Ovary (tissue), 9 donors: ENCODE data around the gene MED6. TPM values are rescaled to one million over a fixed set of nuclear protein-coding genes. Genes with fewer than 3 reads are reported as not detected.
A peak's percentile ranks its signal among the peaks of the same experiment; 100 is the strongest.

Experiments used
- DNase-seq, 5 donors: peaks; one replicate each; pipeline ENCODE4 v3.0.0-alpha.2; 2019 to 2020
- H3K27ac ChIP-seq, 2 donors: fragments of 200-600 bp; one replicate each; pipeline versions ENCODE4 v1.5.1 to v1.8.0; 2019 to 2022
- H3K27me3 ChIP-seq: fragments of 200-600 bp; one replicate; pipeline ENCODE4 v1.8.0; 2022
- H3K36me3 ChIP-seq: fragments of 200-600 bp; sonication (generic); one replicate; pipeline ENCODE4 v1.5.1; 2019
- H3K4me1 ChIP-seq: one replicate; pipeline ENCODE4 v1.8.1; 2013; ENCODE audit warnings: mild to moderate bottlenecking, moderate library complexity; ENCODE audit not compliant: insufficient read depth
- H3K4me3 ChIP-seq: fragments of 200-600 bp; sonication (generic); one replicate; pipeline ENCODE4 v1.5.1; 2017
- H3K9me3 ChIP-seq, 2 donors: fragments of 200-600 bp in 1 of 2; sonication (generic) in 1 of 2; one replicate each; pipeline versions ENCODE4 v1.5.1 to v1.8.1; 2013 to 2019; ENCODE audit warnings: mild to moderate bottlenecking in 1 of 2, moderate library complexity in 1 of 2
- CTCF ChIP-seq, 3 donors: fragments of 450-650 bp in 2 of 3; fragments of 200-600 bp in 1 of 3; IDR thresholded peaks; one replicate each; pipeline versions ENCODE4 v1.5.1 to v1.8.0; 2016 to 2022; ENCODE audit warnings: antibody characterized with exemption in 3 of 3, mild to moderate bottlenecking in 1 of 3
- EP300 ChIP-seq: sonication (generic); formaldehyde crosslinking; IDR thresholded peaks from one replicate; pipeline ENCODE4 v1.6.1; 2017; ENCODE audit warnings: antibody characterized with exemption
- POLR2A ChIP-seq: fragments of 450-650 bp; IDR thresholded peaks from one replicate; pipeline ENCODE4 v1.6.1; 2017; ENCODE audit warnings: antibody characterized with exemption, mild to moderate bottlenecking, moderate library complexity
- WGBS, 3 donors: extraction: QIAGEN DNeasy Blood & Tissue Kit in 1 of 3; methylation state at CpG; one replicate each; pipeline versions ENCODE4 v1.1.5 to v1.1.7; 2013 to 2017; 5-methylcytosine and 5-hydroxymethylcytosine counted together
- intact Hi-C, 4 donors: fragments of 100-400 bp; cut with DNase I; formaldehyde crosslinking; loops; one replicate each; pipeline versions ENCODE4 v1.11.0 to v1.15.1; 2022 to 2023
- polyA plus RNA-seq, 2 donors: library from polyadenylated mRNA; stranded (reverse); fragments of 200-250 nt in 1 of 2; fragments of 350-450 nt in 1 of 2; fragmentation: Illumina TruSeq in 1 of 2; extraction: RNeasy Lipid Tissue Mini Kit (QIAGEN cat#74804) in 1 of 2; gene quantifications; one replicate each; pipeline ENCODE4 v1.2.3, GENCODE V29; 2013 to 2014
- total RNA-seq, 7 donors: library from RNA; depleted of rRNA in 2 of 7; stranded (reverse); fragments of >200 nt in 2 of 7; fragmentation: NEBNext Ultra II Directional in 3 of 7; extraction: Animal tissue kit (Norgen Biotek cat#: 25700) in 3 of 7; gene quantifications; one replicate each; pipeline versions ENCODE4 v1.1.0 to v1.2.4, GENCODE V29; 2016 to 2023
- donor health status: DM: no; HTN: no; CAD: no; lungs with moderate emphysema.
- donor health status: DM: no; HTN: no; CAD: no.
- donor health status: Bipolar disorder and iron deficiency.
- donor health status: DM: yes; HTN: yes; CAD: no.
- donor health status: DM: no; HTN: no; CAD: no.
- donor health status: DM: yes; HTN: yes; CAD: no.

MED6 gene
- total and polyA plus RNA-seq, 9 donors = 20.0 to 41.5 (median 35.8) TPM

- DNase-seq = peak in 2 of 5 donors; percentile 21 to 34
- Histone ChIP-seq H3K4me1 (peaks cover 3% of the 10 kb centered on the region), H3K27me3 (no peaks in the 10 kb centered on the region), H3K9me3 (no peaks in the 10 kb centered on the region), H3K4me3 (peak overlapping the region; percentile 45), H3K27ac (no peak overlapping the region), H3K36me3 (no peaks in the 10 kb centered on the region)
- WGBS, 3 donors = 0 to 1% (median 1%) methylated on average over 28 of the region's 28 CpGs
- no peak for TF ChIP-seq CTCF (IDR thresholded peaks at IDR 0.05)
- TF ChIP-seq EP300 = no peak
- intact Hi-C loops = no loop called here
These were observed 40.6 kb upstream of the MED6 start for GRCh38 chr14:70640938-70641547.

GRCh38 chr14:70638416-70638815 is 38.0 kb upstream of the MED6 start:
- no peak overlapping the region for H3K27ac ChIP-seq
- H3K9me3 ChIP-seq = no peaks in the 10 kb centered on the region
- WGBS, 3 donors = 69 to 76% (median 70%) methylated on average over 2 of the region's 2 CpGs
- DNase-seq = no peak
- H3K27me3 ChIP-seq = no peaks in the 10 kb centered on the region
- TF ChIP-seq POLR2A (no peak), CTCF (IDR thresholded peaks at IDR 0.05) (no peak), EP300 (no peak)
- H3K4me1 ChIP-seq = peaks cover 3% of the 10 kb centered on the region
- H3K4me3 ChIP-seq = no peak overlapping the region
- intact Hi-C loops = no loop called here
- H3K36me3 ChIP-seq = no peaks in the 10 kb centered on the region

- Histone ChIP-seq H3K27me3 (no peaks in the 10 kb centered on the region), H3K9me3 (no peaks in the 10 kb centered on the region), H3K4me1 (no peaks in the 10 kb centered on the region), H3K4me3 (no peak overlapping the region), H3K36me3 (no peaks in the 10 kb centered on the region), H3K27ac (no peak overlapping the region)
- WGBS, 3 donors = 93 to 95% (median 94%) methylated on average over 6 of the region's 6 CpGs
- intact Hi-C loops = no loop called here
- TF ChIP-seq CTCF (IDR thresholded peaks at IDR 0.05) (no peak), POLR2A (no peak), EP300 (no peak)
- no peak for DNase-seq
These were observed 35.6 kb upstream of the MED6 start for GRCh38 chr14:70635971-70636595.

GRCh38 chr14:70631948-70632347 is 31.5 kb upstream of the MED6 start:
- H3K27ac ChIP-seq = no peak overlapping the region
- no peak for DNase-seq
- no peak overlapping the region for H3K4me3 ChIP-seq
- H3K36me3 ChIP-seq = no peaks in the 10 kb centered on the region
- no peaks in the 10 kb centered on the region for H3K27me3 ChIP-seq
- TF ChIP-seq EP300 (no peak), POLR2A (no peak), CTCF (IDR thresholded peaks at IDR 0.05) (no peak)
- no peaks in the 10 kb centered on the region for H3K9me3 ChIP-seq
- 62 to 68% (median 65%) methylated on average over 3 of the region's 3 CpGs for WGBS, 3 donors
- H3K4me1 ChIP-seq = no peaks in the 10 kb centered on the region
- intact Hi-C loops = no loop called here
